ENCODE data around the gene NEK7. TPM values are rescaled to one million over a fixed set of nuclear protein-coding genes. Genes with fewer than 3 reads are reported as not detected.

The NEK7 gene
- polyA plus RNA-seq, 1 donor from 2014 or later: 3.3 TPM

DNA sequence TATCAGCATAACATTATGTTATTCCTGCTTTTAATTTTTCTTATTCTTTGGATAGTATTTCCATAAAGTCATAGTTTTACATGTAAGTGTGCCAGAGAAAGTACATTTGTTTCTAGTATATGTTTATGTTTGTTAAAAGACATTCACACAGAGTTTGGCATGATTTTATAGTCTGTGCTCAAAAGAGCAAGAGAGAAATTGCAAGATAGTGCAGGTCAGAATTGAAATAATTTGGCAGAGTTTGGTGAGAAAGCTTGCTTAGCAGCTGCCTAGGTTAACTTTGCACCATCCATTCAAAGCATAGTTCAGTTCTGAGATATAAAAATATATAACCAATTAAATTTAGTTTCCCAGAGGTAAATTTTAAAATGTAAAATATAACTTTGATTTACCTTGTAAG, 17.0 kb downstream of the NEK7 start:
- H3K4me2 ChIP-seq (ENCODE audit: low read length): no peak overlapping the region
- H3K36me3 ChIP-seq (ENCODE audit: insufficient read depth, low read length): no peaks in the 10 kb centered on the region
- H3K9ac ChIP-seq (ENCODE audit: low read length): no peak overlapping the region
- no peaks in the 10 kb centered on the region for H3F3A ChIP-seq (ENCODE audit: insufficient read depth, low read length, poor library complexity, severe bottlenecking)
- H3K27me3 ChIP-seq (ENCODE audit: insufficient read depth, low read depth, low read length): no peaks in the 10 kb centered on the region
- H3K9me3 ChIP-seq (ENCODE audit: low read length): no peaks in the 10 kb centered on the region
- H3K9me2 ChIP-seq (ENCODE audit: insufficient read depth, low read length): no peaks in the 10 kb centered on the region
- no peaks in the 10 kb centered on the region for H4K20me1 ChIP-seq (ENCODE audit: insufficient read depth)
- no peak overlapping the region for H3K4me3 ChIP-seq (ENCODE audit: low read length)
- H3K27ac ChIP-seq (ENCODE audit: low read length): no peak overlapping the region
- H3K79me2 ChIP-seq (replicated peaks; ENCODE audit: insufficient read depth, low read length): no peaks in the 10 kb centered on the region
- TF ChIP-seq MXI1 (conservative IDR thresholded peaks at IDR 0.05; ENCODE audit: poor library complexity, severe bottlenecking) (no peak), POLR2AphosphoS5 (IDR thresholded peaks at IDR 0.05) (no peak), SMC3 (conservative IDR thresholded peaks at IDR 0.05; ENCODE audit: poor library complexity) (no peak), EZH2 (IDR thresholded peaks at IDR 0.05; ENCODE audit: borderline replicate concordance, insufficient read depth, low read length, poor library complexity, severe bottlenecking) (no peak), RAD21 (conservative IDR thresholded peaks at IDR 0.05) (no peak), TAF1 (IDR thresholded peaks at IDR 0.05; ENCODE audit: low read depth) (no peak), EP300 (conservative IDR thresholded peaks at IDR 0.05; ENCODE audit: poor library complexity, severe bottlenecking) (no peak), REST (IDR thresholded peaks at IDR 0.05; ENCODE audit: borderline replicate concordance) (no peak), CTCF (IDR thresholded peaks at IDR 0.05; ENCODE audit: poor library complexity, severe bottlenecking) (no peak)
- H2AFZ ChIP-seq (ENCODE audit: low read depth, low read length): no peak overlapping the region

DNA sequence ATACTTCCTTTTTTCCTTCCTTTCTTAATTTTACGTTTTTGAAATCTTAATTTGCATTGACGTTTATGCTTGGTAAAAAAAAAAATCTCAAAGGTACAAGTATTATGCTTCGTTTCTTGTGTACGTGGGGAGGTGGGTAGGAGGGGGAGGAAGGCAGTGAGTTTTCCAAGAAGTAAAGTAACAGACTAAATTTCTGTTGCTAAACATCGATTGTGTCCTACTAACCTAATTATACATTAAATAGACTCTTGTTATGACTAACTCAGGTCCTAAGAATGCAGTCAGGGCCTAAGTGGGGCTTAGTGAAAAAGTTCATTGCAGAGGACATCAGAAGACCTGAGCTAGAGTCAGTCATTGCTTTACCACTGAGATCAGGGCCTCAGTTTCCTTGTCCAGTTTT, 17.5 kb downstream of the NEK7 start:
- Histone ChIP-seq H2AFZ (ENCODE audit: low read depth, low read length) (no peak overlapping the region), H3K36me3 (ENCODE audit: insufficient read depth, low read length) (no peaks in the 10 kb centered on the region), H3K27me3 (ENCODE audit: insufficient read depth, low read depth, low read length) (no peaks in the 10 kb centered on the region), H4K20me1 (ENCODE audit: insufficient read depth) (no peaks in the 10 kb centered on the region), H3K9me3 (ENCODE audit: low read length) (no peaks in the 10 kb centered on the region), H3K9me2 (ENCODE audit: insufficient read depth, low read length) (no peaks in the 10 kb centered on the region), H3K9ac (ENCODE audit: low read length) (no peak overlapping the region), H3K79me2 (replicated peaks; ENCODE audit: insufficient read depth, low read length) (no peaks in the 10 kb centered on the region), H3K27ac (ENCODE audit: low read length) (no peak overlapping the region), H3K4me3 (ENCODE audit: low read length) (no peak overlapping the region), H3K4me2 (ENCODE audit: low read length) (no peak overlapping the region), H3F3A (ENCODE audit: insufficient read depth, low read length, poor library complexity, severe bottlenecking) (no peaks in the 10 kb centered on the region)
- TF ChIP-seq RAD21 (conservative IDR thresholded peaks at IDR 0.05): no peak
- TF ChIP-seq REST (IDR thresholded peaks at IDR 0.05; ENCODE audit: borderline replicate concordance): no peak
- TF ChIP-seq EP300 (conservative IDR thresholded peaks at IDR 0.05; ENCODE audit: poor library complexity, severe bottlenecking): no peak
- TF ChIP-seq POLR2AphosphoS5 (IDR thresholded peaks at IDR 0.05): no peak
- TF ChIP-seq CTCF (IDR thresholded peaks at IDR 0.05; ENCODE audit: poor library complexity, severe bottlenecking): no peak
- TF ChIP-seq TAF1 (IDR thresholded peaks at IDR 0.05; ENCODE audit: low read depth): no peak
- TF ChIP-seq MXI1 (conservative IDR thresholded peaks at IDR 0.05; ENCODE audit: poor library complexity, severe bottlenecking): no peak
- TF ChIP-seq EZH2 (IDR thresholded peaks at IDR 0.05; ENCODE audit: borderline replicate concordance, insufficient read depth, low read length, poor library complexity, severe bottlenecking): no peak

Data from neural cell (in vitro differentiated cells).